Coronary artery (tissue), 2 donors: ENCODE data around the gene SLC7A1.

ENCODE experiments used
- DNase-seq: peaks from one replicate; pipeline ENCODE4 v3.0.0-alpha.2; 2017; ENCODE audit warnings: low spot score
- H3K27ac ChIP-seq, 2 donors: fragments of 200-600 bp; sonication (generic); one replicate each; pipeline ENCODE4 v1.5.1; 2016 to 2019
- H3K4me3 ChIP-seq: fragments of 200-600 bp; sonication (generic); 2 replicates; pipeline ENCODE4 v1.5.1; 2016; ENCODE audit warnings: mild to moderate bottlenecking, moderate library complexity
- CTCF ChIP-seq: fragments of 200-600 bp; sonication (generic); IDR thresholded peaks from one replicate; pipeline ENCODE4 v1.5.1; 2019; ENCODE audit warnings: antibody characterized with exemption

SLC7A1 gene

GRCh38 chr13:29481603-29482002, 113.9 kb downstream of the SLC7A1 start:
- no peak for DNase-seq
- Histone ChIP-seq H3K27ac (no peak overlapping the region), H3K4me3 (no peak overlapping the region)
- no peak for TF ChIP-seq CTCF

GRCh38 chr13:29480893-29481525, 114.5 kb downstream of the SLC7A1 start:
- Histone ChIP-seq H3K4me3 (no peak overlapping the region), H3K27ac (no peak overlapping the region)
- DNase-seq: no peak
- TF ChIP-seq CTCF: no peak

DNA sequence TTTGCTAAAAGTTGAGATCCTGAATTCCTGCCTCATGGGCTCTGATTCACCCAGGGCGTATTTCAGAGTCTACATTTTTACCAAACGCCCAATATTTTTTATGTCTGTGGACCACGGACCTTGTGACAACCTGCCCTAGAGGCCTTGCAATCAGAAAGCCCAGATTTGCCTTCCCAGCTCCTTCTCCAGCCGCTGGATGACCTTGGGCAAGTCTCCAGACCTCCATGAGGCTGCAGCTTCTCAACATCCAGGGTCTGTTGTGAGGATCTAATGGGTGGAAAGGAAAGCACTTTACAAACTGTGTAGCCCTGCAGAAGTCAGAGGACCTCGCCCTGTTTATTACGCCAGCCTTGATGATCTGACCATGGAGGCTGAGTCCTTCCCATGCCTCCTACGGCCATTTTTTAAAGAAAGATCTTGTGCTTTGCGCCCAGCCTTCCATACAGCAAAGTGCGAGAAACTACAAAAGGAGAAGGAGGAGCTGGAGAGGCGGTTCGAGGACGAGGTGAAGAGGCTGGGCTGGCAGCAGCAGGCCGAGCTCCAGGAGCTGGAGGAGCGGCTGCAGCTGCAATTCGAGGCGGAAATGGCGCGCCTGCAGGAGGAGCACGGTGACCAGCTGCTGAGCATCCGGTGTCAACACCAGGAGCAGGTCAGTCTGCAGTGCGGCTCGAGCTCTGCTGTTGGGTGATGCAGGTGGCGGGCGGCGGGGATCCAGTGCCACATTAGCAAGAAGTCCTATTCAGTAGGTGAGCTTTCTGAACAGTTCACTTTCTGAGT, 115.6 kb downstream of the SLC7A1 start:
- no peak overlapping the region for H3K27ac ChIP-seq
- no peak for TF ChIP-seq CTCF
- H3K4me3 ChIP-seq: no peak overlapping the region
- no peak for DNase-seq

GRCh38 chr13:29476046-29476445, 119.4 kb downstream of the SLC7A1 start:
- Histone ChIP-seq H3K4me3 (no peak overlapping the region), H3K27ac (no peak overlapping the region)
- no peak for TF ChIP-seq CTCF
- DNase-seq: no peak

GRCh38 chr13:29474991-29475390, 120.5 kb downstream of the SLC7A1 start:
- TF ChIP-seq CTCF: no peak
- no peak overlapping the region for H3K27ac ChIP-seq
- no peak overlapping the region for H3K4me3 ChIP-seq
- DNase-seq: no peak

DNA sequence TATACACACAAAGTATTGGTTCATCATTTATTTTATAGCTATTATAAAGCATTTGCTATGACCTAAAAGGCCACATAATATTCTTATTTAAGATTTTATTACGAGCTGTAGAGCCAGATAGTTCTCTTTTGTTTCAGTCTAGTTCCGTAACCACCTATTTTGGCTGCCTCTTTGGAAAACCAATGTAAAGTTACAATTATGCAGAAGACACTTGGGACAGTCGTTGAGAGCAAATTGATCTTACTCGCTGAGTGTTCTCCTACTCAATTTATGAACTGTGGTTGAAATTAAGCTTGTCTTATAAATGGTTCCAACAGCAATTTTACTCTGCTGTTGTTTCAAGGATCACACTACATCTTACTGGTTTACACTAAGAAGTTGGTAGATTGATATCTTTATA, 122.3 kb downstream of the SLC7A1 start:
- DNase-seq: no peak
- TF ChIP-seq CTCF: no peak
- H3K4me3 ChIP-seq: no peak overlapping the region
- H3K27ac ChIP-seq: no peak overlapping the region
